Measurements from ENCODE around the gene ANKRD55. TPM values are rescaled to one million over a fixed set of nuclear protein-coding genes. Genes with fewer than 3 reads are reported as not detected.
"Not testable (repeated sequence)": the region's sequence is repeated elsewhere in the genome, so short reads cannot be mapped to it uniquely, and the experiment has no call there.

The ANKRD55 gene
- polyA plus RNA-seq, 3 donors = 1.3 to 2.0 (median 1.7) TPM

DNA sequence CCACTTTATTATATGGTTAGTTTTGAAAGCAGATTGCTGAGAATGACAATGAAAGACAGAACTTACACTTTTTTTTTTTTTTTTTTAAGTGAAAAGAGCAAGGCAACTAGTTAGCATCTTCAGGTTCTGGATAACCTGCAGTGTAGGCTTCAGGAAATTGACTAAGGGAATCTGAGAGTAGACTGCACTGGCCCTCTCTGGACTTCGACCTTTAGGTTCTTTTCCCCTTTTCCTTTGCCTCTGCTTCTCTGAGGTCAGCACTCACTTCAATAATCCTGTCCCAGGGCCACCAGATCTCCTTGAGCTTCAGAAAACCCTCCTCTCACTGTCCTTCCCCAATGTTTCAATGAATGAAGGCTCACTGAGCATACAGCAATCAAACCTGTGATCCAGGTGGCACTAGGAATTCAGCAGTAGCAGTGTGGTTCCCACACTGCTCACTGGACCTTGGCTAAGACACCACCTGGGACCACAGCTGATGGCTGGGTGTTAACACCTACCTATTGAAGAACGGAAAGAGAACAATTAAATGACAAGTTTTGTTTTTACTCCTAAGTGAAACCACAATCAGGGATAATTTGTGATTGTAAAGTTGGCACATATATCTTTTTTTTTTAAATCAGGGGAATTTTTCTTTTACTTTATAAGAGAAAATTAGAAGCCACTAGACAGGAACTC is 152.6 kb downstream of the ANKRD55 start:
- DNase-seq = no peak

- DNase-seq = not testable (repeated sequence)
Observed at GRCh38 chr5:56079157-56079500, 154.0 kb downstream of the ANKRD55 start.

GRCh38 chr5:56078278-56079156 is 154.6 kb downstream of the ANKRD55 start:
- DNase-seq = no peak

DNA sequence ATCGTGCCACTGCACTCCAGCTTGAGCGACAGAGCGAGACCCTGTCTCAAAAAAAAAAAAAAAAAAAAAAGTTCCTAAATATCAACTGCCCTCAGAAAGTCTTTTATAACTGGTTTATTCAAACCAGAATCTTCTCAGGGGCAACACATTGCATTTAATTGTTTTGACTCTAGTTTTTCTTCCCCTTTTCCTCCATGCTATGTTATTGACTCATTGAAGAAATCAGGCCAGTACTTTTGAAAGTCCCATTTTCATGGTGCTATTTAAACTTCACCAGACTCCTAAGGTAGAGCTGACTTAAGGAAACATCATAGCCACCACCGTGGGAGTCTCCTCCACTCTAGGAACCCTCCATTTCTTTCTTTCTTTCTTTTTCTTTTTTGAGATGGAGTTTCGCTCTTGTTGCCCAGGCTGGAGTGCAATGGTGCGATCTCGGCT is 155.3 kb downstream of the ANKRD55 start:
- no peak for DNase-seq

- no peak for DNase-seq
Observed at GRCh38 chr5:56076486-56076885, 156.6 kb downstream of the ANKRD55 start.

- DNase-seq = peak; percentile 78
Observed at GRCh38 chr5:56075361-56075760, 157.8 kb downstream of the ANKRD55 start.

GRCh38 chr5:56072863-56073766 is 160.0 kb downstream of the ANKRD55 start:
- DNase-seq = no peak

- DNase-seq = no peak
Observed at GRCh38 chr5:56071470-56071869, 161.7 kb downstream of the ANKRD55 start.

GRCh38 chr5:56070851-56071465 is 162.2 kb downstream of the ANKRD55 start:
- no peak for DNase-seq

GRCh38 chr5:56069652-56070226 is 163.4 kb downstream of the ANKRD55 start:
- no peak for DNase-seq

GRCh38 chr5:56066931-56067450 is 166.1 kb downstream of the ANKRD55 start:
- no peak for DNase-seq

- DNase-seq = no peak
Observed at GRCh38 chr5:56064984-56065383, 168.1 kb downstream of the ANKRD55 start.

DNA sequence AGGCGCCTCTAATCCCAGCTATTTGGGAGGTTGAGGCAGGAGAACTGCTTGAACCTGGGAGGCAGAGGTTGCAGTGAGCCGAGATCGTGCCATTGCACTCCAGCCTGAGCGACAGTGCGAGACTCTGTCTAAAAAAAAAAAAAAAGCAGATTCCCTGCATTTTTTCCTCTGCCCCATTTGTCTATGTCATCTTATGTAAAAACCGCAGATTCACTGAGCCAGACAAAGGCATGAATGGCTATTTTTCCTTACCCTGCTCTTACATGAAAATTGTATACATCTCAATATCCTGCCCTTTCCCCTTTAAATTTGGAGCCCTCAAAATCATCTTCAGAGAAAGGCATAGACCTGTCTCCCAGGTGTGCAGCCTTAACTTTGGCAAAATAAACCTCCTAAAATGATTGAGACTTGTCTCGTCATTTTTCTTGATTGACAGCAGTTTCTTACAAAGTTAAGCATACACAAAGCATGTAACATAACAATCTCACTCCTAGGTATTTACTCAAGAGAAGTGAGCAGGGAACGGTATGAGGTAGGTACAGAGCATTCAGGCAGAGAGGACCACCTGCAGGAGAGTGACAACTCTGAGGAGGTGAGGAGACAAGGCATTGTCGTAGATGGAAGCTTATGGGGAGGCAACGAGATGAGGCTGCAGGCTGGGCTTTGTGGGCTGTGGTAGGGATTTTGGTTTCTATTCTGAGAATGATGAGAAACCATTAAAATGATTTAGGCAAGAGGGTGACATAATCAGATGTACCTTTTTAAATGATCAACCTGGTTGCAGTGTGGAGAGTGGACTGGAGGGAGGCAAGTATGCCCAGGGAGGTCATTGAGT is 172.6 kb downstream of the ANKRD55 start:
- DNase-seq = no peak

DNA sequence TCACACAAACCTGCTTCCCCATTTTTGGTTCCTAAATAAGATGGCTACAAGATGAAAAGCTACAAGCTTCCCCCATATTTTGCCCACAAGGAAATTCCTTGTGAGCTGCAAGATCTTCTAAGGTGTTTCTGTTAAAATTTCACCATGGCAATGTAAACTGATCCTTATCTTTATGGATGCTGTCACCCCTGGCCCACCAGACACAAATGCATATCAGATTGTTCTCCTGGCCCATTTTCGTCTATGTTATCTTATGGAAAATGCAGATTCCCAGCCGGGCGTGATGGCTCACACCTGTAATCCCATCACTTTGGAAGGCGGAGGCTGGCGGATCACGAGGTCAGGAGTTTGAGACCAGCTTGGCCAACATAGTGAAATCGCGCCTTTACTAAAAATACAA is 173.3 kb downstream of the ANKRD55 start:
- no peak for DNase-seq

DNA sequence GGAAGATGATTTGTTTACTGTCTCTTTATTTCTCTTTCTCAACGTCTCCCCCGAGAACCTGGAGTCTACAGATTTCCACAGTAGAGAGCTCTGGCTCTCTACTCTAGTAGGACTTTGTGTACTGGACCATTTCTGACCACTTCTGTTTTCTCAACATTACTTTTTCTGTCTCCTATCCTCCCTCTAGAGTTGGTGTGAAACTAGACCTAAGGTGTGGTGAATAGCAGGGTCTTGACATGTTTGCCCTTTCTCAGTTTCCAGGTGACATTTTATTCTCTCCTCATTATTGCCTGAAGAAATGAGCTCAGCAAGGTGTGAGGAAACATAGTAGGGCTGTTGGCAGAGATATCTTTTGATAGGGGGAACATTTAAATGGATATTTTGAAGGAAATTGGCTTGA is 176.3 kb downstream of the ANKRD55 start:
- no peak for DNase-seq

GRCh38 chr5:56055859-56056258 is 177.3 kb downstream of the ANKRD55 start:
- DNase-seq = no peak

DNA sequence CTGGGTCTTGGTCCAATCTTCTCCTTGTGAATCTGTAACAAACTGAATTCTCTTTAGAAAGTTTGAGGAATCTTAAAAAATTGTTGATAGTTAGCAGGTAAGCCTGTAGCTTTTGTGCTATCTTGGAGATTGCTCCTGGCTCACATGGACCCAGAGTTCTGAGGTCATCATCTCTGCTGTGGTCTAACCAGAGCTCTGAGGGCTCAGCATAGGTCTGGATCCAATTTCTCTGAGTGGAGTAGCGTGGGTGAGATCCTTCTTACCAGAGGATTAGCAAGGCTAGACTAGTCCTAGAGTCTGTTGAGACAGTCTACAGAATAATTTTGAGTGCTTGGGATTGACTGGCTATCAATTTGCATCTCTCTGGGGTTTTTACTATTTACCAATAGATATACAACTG is 177.8 kb downstream of the ANKRD55 start:
- no peak for DNase-seq

DNA sequence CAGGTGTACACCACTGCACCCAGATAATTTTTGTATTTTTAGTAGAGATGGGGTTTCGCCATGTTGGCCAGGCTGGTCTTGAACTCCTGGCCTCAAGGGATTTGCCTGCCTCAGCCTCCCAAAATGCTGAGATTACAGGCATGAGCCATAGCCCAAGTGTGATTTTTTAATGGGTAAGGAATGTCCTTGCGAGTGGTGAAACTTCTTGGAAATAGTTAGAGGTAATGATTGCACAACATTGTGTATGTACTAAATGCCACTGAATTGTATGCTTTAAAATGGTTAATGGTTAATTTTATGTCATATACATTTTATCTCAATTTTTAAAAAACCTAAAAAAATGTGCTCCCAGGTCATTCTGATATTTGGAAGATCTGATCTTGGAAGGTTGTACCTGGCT is 178.5 kb downstream of the ANKRD55 start:
- DNase-seq = no peak

DNA sequence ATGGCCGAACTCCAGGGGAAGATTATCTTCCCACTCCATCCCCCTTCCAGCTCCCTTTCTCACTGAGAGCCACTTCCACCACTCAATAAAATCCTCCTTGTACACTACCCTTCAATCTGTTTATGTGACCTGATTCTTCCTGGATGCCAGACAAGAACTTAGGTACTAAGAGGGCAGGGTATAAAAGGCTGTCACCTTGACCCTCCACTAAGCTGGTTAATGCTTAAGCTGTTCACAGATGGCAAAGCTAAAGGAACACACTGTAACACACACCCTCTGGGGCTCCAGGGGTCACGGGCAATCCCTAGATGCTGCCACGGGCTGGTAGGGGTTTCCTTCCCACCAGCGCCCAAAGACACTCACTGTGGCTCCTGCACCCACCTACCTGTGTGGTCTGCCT is 179.8 kb downstream of the ANKRD55 start:
- no peak for DNase-seq

GRCh38 chr5:56052735-56053134 is 180.4 kb downstream of the ANKRD55 start:
- DNase-seq = no peak

Data from renal pelvis (tissue), 4 donors.